HFF-Myc (cell line): ENCODE results near the gene FERMT2.

ENCODE experiments used
- DNase-seq: peaks from one replicate; pipeline ENCODE4 v3.0.0-alpha.2; 2011; ENCODE audit warnings: low read depth; ENCODE audit errors: extremely low read depth
- H3K4me3 ChIP-seq: replicated peaks from 2 replicates; pipeline ENCODE4 v1.5.1; 2011; ENCODE audit warnings: low read depth, mild to moderate bottlenecking, control low read depth, low read length
- TF ChIP-seq, protein P1 (sequence below): IDR thresholded peaks from 2 replicates; pipeline ENCODE4 v1.5.1; 2012; ENCODE audit warnings: mild to moderate bottlenecking, low read depth, low read length, control low read depth; ENCODE audit errors: missing control alignments

Gene FERMT2

DNA sequence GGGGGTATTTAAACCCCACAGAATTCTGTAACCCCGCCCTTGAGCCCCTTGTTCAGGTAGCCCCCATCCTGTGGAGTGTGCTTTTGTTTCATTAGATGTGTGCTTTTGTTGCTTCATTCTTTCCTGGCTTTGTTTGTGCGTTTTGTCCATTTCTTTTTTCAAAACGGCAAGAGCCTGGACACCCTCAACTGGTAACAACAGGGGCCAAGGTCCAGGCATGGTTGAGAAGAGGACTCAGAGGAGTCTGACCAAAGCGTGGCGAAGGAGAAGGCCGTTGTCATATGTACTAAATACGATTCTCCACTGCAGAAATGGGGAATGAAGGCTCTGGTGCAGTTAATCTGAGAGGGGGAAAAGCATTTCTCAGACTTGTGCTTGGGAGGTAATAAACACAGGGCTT, 113.4 kb downstream of the FERMT2 start:
- DNase-seq = no peak
- TF ChIP-seq, protein P1, sequence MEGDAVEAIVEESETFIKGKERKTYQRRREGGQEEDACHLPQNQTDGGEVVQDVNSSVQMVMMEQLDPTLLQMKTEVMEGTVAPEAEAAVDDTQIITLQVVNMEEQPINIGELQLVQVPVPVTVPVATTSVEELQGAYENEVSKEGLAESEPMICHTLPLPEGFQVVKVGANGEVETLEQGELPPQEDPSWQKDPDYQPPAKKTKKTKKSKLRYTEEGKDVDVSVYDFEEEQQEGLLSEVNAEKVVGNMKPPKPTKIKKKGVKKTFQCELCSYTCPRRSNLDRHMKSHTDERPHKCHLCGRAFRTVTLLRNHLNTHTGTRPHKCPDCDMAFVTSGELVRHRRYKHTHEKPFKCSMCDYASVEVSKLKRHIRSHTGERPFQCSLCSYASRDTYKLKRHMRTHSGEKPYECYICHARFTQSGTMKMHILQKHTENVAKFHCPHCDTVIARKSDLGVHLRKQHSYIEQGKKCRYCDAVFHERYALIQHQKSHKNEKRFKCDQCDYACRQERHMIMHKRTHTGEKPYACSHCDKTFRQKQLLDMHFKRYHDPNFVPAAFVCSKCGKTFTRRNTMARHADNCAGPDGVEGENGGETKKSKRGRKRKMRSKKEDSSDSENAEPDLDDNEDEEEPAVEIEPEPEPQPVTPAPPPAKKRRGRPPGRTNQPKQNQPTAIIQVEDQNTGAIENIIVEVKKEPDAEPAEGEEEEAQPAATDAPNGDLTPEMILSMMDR = no peak
- no peak overlapping the region for H3K4me3 ChIP-seq

DNA sequence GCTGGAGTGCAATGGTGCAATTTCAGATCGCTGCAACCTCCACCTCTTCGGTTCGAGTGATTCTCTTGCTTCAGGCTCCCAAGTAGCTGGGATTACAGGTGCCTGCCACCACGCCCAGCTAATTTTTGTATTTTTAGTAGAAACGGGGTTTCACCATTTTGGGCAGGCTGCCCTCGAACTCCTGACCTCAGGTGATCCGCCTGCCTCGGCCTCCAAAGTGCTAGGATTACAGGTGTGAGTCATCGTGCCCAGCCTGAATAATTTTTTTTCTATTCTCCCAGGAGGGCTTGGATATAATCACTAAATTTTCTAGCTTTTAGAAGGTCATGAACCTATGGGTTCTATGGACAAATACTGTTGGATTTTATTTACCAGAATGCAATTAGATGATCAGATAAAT, 114.8 kb downstream of the FERMT2 start:
- no peak overlapping the region for H3K4me3 ChIP-seq
- TF ChIP-seq, protein P1 = no peak
- DNase-seq = no peak

DNA sequence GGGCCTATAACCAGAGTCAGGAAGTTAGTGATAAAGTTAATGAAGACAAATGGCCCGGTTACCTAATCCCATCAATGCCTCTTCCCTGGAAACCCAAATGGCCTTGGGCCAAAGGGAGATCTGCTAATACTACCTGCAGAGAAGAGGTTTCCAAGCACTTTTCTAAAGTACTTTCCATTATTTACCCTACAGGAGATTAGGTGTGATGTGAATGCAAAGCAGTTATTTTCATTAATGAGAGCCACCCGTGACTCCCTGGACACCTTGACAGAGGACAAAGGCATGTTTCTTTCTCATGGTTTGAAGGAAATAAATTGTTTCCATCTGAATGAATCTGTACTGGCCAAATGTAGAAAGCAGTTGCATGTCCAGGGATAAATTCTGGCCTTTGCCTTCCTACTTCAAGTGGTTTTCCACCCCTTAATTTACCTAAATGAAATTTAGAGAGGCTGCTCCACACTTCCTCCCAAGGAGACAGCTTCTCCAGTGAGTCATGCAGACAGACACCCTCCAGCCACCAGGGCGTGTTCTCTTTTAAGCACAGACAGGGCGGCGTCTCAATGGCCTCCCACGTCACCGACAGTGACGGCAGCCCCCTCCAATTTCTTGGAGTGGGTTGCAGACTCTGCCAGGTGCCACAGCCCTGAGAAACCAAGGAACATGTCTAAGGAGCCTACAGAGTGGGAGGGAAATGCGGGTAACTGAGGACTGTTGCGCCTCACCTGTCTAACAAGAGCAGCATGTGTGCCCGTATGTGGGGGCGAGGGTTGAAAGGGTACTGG, 115.5 kb downstream of the FERMT2 start:
- DNase-seq = no peak
- TF ChIP-seq, protein P1 = no peak
- no peak overlapping the region for H3K4me3 ChIP-seq

DNA sequence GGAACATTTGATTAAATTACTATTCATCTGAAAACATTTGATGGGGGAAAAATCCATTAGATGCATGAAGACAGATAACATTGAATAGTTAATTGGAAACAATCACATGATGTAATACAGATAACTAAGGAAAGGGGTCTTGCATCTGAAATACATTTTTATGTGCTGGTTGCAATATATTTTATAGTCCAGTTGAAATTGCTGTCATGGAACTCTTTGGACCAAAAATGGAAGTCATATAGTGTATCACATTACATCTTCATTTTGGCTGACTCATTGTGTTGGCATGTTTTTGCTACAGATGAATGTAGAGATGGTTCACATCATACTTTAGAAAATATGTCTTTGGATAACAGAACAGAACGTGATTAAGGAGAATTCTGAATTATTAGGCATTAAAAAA, 116.4 kb downstream of the FERMT2 start:
- no peak overlapping the region for H3K4me3 ChIP-seq
- peak; percentile 76 for DNase-seq
- TF ChIP-seq, protein P1 = no peak

DNA sequence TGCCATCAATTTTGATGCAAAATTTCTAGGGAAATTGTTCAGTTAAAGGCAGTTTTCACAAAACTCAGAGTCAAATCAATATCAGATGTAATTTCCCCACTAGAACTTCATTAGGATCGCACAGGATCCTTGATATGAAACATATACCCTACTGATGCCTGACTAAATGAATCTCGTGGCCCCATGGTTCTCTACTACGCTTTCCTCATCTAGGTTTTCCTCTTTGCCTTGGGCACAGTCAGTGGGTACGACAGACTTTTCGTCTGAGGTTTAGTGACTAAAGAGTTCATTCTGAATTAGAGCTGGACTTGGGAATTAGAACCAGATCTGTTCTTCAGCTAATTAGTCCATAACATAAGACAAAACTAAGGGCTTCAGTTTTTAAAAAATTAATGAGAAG, 117.0 kb downstream of the FERMT2 start:
- H3K4me3 ChIP-seq = no peak overlapping the region
- no peak for DNase-seq
- TF ChIP-seq, protein P1 = no peak

DNA sequence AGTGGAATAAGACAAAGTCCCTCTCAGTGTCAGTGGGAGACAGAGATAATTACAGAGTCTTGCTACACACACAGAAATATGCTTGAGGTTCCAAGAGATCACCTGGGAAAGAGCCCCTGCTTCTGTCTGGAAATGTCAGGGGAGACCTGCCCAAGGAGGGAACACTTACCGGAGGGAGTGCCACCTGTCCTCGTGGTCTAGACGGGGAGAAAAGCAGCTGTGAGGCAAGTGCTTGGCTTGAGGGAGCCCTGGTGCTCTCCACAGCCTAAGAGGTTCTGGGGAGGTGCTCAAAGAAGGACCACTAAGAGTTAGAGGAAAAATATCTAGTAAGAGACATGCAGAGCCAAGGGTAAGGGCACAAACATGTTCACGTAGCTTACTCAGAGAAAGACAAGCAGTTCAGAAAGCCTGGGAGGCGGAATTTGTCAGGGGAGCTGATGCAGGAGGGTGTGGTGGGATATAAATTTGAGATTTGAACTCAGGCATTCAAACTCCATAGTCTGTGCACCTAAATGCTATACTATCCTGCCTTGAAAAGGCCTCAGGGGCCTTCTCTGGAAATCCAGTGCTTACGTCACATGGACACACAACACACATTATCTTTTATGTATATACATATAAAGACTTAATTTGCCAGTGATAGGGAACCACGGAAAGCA, 121.2 kb downstream of the FERMT2 start:
- H3K4me3 ChIP-seq = no peak overlapping the region
- no peak for DNase-seq
- TF ChIP-seq, protein P1 = no peak

DNA sequence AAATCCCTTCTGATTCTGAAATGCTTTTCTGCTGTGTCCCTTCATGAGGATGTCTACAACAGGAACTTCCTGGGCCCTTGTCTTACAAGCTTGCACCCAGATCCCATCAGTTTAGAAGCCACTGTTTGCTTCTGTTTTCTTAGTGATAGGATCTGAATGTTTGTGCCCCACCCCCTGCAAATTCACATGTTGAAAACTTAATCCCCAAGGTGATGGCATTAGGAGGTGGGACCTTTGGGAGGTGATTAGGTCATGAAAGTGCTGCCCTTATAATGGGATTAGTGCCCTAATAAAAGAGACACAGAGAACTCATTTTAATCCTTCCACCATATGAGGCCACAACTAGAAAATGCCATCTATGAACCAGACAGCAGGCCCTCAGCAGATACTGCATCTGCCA, 123.4 kb downstream of the FERMT2 start:
- H3K4me3 ChIP-seq = no peak overlapping the region
- no peak for DNase-seq
- TF ChIP-seq, protein P1 = no peak
